Hepatocyte (in vitro differentiated cells): Measurements from ENCODE around the gene COL20A1.

Experiments
- CTCF ChIP-seq: fragments of 200-600 bp; sonication (generic); IDR thresholded peaks from 2 replicates; pipeline ENCODE4 v1.5.1; 2016; ENCODE audit warnings: antibody characterized with exemption, mild to moderate bottlenecking; ENCODE audit not compliant: poor library complexity
- EZH2 ChIP-seq: fragments of 200-600 bp; sonication (generic); IDR thresholded peaks from 2 replicates; pipeline ENCODE4 v1.6.1; 2016; ENCODE audit warnings: antibody characterized with exemption, mild to moderate bottlenecking, borderline replicate concordance

DNA sequence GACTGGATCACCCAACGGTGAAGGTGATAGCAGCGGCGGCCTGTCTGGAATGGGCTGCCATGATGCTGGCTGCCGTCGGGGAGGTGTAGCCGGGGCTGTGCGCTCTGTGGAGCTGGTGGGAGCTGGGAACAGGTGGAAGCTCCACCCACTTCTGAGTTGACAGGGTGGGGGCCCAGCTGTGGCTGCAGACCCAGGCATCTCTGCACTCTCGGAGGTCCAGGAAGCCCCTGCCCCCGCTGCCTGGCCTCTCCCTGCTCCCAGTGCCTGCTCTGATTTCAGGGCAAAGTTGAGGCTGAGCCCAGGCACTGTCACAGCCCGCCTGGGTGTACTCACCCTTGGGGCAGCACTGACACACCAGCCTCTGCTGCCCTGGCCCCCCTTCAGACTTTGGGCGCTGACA is 86.3 kb downstream of the COL20A1 start:
- TF ChIP-seq CTCF (no peak), EZH2 (no peak)
